RWPE1 (cell line): ENCODE data around the gene SP6.

Source experiments
- CTCF ChIA-PET: fragments of 350-600 bp; sonication (Branson Sonifier 250); formaldehyde crosslinking; extraction: SDS; loops from one replicate; lab custom pipeline; 2021; lab: Yijun Ruan, JAX
- POLR2A ChIA-PET: fragments of 400-600 bp; formaldehyde crosslinking; extraction: SDS; loops from one replicate; lab custom pipeline; 2020; ENCODE audit warnings: antibody characterized with exemption; ENCODE audit not compliant: low non-redundant PET; lab: Yijun Ruan, JAX
- DNase-seq: peaks from one replicate; pipeline ENCODE4 v3.0.0; 2012; ENCODE audit warnings: low spot score
- H3K27ac ChIP-seq: fragments of 450-650 bp; 2 replicates; pipeline ENCODE4 v1.5.1; 2017
- CTCF ChIP-seq: fragments of 450-650 bp; conservative IDR thresholded peaks from 2 replicates; pipeline ENCODE4 v1.5.1; 2017; ENCODE audit warnings: low read depth, mild to moderate bottlenecking

SP6 gene

GRCh38 chr17:47875011-47875985 is 24.3 kb upstream of the SP6 start:
- ChIA-PET CTCF (interaction anchor here (0.9 to 1.0 kb wide), 2 partner anchors 14 to 33 kb away, joined by 4 to 5 read pairs; no protein-coding TSS in a partner anchor), POLR2A (no interaction called here)
- TF ChIP-seq CTCF, result no peak
- no peak for DNase-seq
- H3K27ac ChIP-seq, result no peak overlapping the region

GRCh38 chr17:47873200-47874090 is 22.5 kb upstream of the SP6 start:
- no peak for TF ChIP-seq CTCF
- no peak overlapping the region for H3K27ac ChIP-seq
- POLR2A ChIA-PET, result no interaction called here
- DNase-seq, result no peak
- CTCF ChIA-PET, result interaction anchor here (1.0 to 2.1 kb wide), 2 partner anchors 16 to 26 kb away, joined by 3 to 8 read pairs; no protein-coding TSS in a partner anchor

- ChIA-PET CTCF (interaction anchor here (1.0 to 2.1 kb wide), 2 partner anchors 17 to 25 kb away, joined by 3 to 8 read pairs; no protein-coding TSS in a partner anchor), POLR2A (no interaction called here)
- no peak for TF ChIP-seq CTCF
- H3K27ac ChIP-seq, result peak overlapping the region; percentile 30; the same call in 1 of the 2 replicates
- no peak for DNase-seq
Measured at GRCh38 chr17:47872651-47873161, 21.7 kb upstream of the SP6 start.

- ChIA-PET POLR2A (no interaction called here), CTCF (interaction anchor here (0.7 to 2.1 kb wide), 4 partner anchors 17 to 84 kb away, joined by 3 to 8 read pairs (median 4); no protein-coding TSS in a partner anchor)
- DNase-seq, result no peak
- H3K27ac ChIP-seq, result peak overlapping the region; percentile 30; the same call in 1 of the 2 replicates
- no peak for TF ChIP-seq CTCF
Measured at GRCh38 chr17:47872019-47872650, 21.2 kb upstream of the SP6 start.

GRCh38 chr17:47871048-47871447 is 20.1 kb upstream of the SP6 start:
- no peak for TF ChIP-seq CTCF
- H3K27ac ChIP-seq, result no peak overlapping the region
- DNase-seq, result no peak
- ChIA-PET POLR2A (no interaction called here), CTCF (interaction anchor here (1.0 to 1.5 kb wide), 2 partner anchors 27 to 28 kb away, joined by 4 read pairs; no protein-coding TSS in a partner anchor)
